Activated CD4-positive, alpha-beta T cell treated with anti-CD3 and anti-CD28 coated beads for 1 hour (primary cell): Measurements from ENCODE around the gene CNTFR.

Experiments
- DNase-seq: peaks from one replicate; pipeline ENCODE4 v3.0.0-alpha.2; 2020

CNTFR gene

GRCh38 chr9:34615132-34615531, 25.6 kb upstream of the CNTFR start:
- no peak for DNase-seq

- DNase-seq, result peak; percentile 48
Observed at GRCh38 chr9:34612788-34613390, 23.4 kb upstream of the CNTFR start.

DNA sequence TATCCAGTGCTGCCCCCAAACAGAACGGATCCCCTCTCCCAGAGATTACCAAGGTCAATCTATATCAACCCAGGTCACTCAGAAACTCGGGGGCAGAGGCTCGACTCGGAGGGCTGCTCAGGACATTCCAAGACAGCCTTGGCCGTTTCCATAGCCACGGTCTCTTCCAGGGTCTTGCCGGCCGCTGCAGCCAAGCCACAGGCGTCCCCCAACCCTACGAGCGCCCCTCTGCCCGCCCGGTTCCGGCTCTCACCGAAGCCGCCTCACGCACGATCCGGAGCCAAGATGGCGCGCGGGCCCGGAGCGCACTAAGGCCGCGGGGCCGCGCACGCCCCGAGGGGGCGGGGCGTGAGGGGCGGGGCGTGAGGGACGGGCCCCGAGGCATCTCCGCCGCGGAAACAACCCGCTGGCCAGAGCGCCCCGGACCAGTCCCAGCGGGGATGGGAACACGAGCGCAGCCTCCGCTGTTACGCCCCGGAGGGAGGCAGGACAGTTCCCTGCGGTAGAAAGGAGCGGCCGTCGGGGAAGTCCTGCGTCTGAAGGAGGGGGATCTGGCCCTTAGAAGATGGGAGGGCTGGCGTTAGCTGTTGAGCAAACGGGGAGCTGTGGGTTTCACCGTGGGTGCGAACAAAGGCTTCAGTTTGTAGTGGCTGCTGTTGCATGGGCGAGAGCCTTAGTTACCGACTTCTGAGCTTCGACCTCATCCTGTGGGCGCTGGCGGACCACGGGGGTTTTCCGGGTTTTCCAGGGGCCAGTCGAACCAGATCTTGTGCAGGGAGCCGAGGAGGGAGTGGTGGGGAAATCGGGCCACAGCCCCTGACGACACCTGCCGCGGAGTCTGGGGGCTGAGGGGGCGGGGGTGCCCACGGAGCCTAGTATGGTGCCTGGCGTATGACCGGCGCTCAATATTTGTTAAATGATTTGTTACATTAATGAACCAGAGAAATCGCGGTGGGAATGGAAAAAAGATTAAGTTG, 22.6 kb upstream of the CNTFR start, which contains the start of gene RPP25L:
Gene RPP25L (minus strand): TSS at position 287 of the 977 bp plus-strand sequence. CDS start 801 bp downstream, outside the sequence.
- peak; percentile 72 for DNase-seq

- no peak for DNase-seq
Observed at GRCh38 chr9:34611251-34611810, 21.8 kb upstream of the CNTFR start.

- no peak for DNase-seq
Observed at GRCh38 chr9:34610434-34611206, 21.1 kb upstream of the CNTFR start.

DNA sequence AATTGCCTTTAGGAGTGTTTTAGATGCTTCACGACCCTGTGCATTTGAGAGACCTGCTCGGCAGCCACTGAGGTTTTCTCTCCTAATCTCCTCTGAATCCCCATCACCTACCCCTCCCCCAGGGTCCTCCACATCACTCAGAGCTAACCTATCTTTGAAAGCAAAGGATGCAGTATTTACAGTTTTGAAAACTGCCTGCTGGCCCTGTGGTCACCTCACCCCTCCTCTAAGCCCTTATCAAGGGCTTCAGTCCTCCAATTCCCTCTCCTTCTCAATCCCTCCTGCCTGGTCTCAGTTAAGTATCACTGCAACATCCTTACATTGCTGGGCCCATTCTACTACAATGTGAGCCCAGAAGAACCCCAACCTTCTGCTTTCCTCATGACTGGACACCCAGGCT, 17.8 kb upstream of the CNTFR start:
- no peak for DNase-seq

DNA sequence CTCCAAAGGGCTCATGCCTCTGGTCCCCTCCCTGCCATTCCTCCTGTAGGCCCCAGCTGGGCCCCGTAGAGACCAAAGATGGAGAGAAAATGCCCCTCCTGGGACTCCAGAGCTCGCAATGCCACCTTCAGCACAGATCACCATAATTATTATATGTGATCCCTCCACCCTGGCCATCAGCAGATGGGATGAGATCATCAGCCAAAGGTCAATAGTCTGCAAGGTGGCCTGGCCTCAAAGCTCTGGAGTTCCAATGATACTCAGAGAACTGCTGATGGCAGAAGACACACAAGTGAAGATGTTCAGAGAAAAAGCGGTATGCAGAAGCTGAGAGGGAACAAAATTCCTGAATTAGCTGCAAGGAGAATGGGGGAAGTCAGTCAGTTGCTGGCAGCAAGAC, 17.4 kb upstream of the CNTFR start:
- DNase-seq, result no peak

DNA sequence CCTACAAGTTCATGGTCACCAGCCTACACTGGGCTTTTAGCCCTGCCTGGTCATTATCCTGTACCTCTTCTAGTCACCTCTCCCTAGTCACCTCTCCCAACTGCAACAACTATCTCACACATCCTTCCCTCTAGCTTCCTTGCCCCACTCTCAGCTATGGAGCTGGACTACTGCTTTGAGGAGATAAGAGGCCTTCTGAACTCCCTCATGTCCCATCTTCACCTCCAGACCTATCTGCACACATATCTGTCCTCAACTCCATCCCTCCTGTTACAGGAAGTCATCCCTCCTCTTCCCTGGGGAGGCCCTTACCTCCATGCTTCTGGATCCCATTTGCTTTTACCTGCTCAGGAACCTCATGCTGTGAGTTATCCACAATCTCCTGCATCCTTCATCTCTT, 16.7 kb upstream of the CNTFR start:
- DNase-seq, result no peak

DNA sequence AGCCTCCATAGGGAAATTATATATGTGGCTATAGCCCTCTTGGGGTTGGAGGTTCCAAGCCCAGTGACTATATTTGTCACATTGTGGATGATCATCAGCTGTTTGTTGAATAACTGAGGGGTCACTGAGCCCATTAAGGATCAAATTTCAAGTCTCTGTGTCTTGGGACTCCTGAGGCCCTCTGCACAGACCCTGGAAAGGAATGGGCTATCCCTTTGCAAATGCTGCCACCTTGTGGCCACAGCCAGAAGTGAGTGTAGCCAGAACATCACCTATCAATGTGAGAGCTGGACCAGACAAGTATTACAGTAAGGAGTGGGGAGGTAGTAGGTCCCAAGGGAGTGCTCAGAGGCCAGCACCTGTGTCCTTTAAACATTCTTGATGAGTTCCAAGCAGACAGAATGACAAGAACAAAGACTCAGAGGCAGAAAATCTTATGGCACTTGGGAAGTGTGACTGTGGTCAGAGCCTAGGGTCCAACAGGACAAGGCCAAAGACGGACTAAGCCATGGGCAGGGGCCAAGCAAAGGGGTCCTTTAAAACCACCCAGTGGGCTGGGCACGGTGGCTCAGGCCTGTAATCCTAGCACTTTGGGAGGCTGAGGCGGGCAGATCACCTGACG, 14.2 kb upstream of the CNTFR start:
- peak; percentile 66 for DNase-seq

DNA sequence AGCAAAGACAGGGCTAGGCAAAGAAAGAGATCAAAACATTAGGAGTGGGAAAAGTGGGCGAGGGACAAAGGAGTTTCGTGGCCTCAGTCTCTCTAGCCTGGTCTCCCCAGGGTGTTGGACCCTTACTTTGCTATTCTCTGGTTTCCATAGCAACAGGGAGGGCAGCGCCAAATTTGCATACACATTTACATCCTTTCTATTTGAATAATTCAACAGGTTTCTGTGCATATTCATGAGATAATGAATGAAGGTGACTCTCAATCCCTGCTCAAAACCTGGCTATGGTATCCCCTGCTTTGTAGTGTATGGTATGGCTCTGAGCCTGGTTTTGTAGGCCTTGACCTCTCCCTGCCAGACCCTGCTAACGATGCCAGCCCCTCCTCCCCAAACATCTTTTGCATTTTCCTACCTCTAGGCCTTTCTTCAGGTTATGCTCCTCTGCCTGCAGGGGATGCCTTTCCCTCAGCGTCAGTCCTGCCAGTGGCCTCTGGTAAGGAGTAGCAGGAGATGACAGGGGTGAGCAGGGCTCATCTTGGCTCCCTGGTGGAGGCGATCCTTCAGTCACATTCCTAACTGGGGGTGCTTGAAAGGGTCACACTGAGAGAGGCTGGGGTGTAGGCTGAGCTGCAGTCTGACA, 12.5 kb upstream of the CNTFR start:
- no peak for DNase-seq

GRCh38 chr9:34600908-34601307, 11.4 kb upstream of the CNTFR start:
- no peak for DNase-seq

DNA sequence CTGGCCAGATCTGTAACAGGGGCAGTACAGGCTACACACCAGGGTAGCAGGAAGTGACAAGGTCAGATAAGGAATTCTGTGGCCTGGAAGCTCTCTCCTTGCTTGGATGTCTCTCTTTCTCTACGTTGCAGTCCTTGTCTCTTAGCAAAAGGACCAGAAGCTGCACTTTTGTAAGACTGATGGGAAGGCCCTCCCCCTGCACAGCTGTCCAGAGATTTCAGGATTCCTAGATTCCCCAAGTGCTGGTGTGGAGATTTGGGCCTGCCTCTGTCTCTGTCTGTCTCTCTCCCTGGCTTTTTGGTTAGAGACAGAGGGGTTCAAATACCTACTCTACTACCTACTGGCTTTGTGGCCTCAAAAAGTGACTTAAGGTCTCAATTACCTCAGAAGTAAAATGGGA, 10.0 kb upstream of the CNTFR start:
- no peak for DNase-seq

GRCh38 chr9:34594177-34594576, 4.7 kb upstream of the CNTFR start:
- DNase-seq, result no peak

GRCh38 chr9:34592895-34593601, 3.5 kb upstream of the CNTFR start:
- no peak for DNase-seq

- DNase-seq, result no peak
Observed at GRCh38 chr9:34591917-34592866, 2.7 kb upstream of the CNTFR start.

GRCh38 chr9:34591248-34591916, 1.9 kb upstream of the CNTFR start:
- DNase-seq, result peak; percentile 67

DNA sequence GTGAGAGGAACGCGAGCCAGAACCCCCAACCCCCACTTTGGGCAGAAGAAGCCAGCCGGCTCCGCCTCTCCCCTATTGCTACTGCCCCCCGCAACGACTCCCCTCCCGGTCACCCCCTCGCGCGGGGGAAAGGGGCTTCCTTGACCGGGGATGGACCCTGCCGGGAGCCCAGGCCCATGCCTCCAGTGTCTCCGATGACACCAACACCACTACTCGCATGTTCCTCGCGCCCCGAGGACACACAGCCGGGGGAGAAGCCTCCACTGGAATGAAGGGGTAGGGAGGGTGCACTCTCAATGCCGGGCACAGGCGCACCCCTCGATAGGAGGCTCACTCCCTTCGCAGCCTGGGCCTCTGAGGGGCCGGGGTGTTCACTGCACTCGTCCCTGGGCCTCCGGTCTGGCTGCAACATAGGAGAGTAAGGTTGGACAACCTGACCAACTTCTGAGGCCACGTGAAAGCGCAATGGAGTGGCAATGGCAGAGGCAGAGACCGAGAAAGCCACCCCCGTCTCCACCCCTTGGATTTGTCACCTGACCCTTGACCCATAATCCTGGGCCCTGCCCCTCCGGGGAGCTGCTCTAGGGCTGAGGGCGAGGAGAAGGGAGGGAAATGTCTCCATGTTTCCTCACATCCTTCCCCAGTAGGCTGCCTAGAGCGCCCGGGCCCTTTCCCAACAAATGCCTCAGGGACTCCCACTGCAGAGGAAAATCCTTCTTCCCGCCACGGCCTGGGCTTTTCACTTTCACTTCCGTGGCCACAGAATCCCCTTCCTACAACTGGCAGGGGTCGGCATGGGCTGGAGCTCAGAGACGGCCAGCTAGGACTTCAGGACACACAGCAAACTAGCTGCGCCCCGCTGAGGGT, 1.1 kb upstream of the CNTFR start:
- DNase-seq, result no peak
